ENCODE measurements around the gene HEPACAM.

DNA sequence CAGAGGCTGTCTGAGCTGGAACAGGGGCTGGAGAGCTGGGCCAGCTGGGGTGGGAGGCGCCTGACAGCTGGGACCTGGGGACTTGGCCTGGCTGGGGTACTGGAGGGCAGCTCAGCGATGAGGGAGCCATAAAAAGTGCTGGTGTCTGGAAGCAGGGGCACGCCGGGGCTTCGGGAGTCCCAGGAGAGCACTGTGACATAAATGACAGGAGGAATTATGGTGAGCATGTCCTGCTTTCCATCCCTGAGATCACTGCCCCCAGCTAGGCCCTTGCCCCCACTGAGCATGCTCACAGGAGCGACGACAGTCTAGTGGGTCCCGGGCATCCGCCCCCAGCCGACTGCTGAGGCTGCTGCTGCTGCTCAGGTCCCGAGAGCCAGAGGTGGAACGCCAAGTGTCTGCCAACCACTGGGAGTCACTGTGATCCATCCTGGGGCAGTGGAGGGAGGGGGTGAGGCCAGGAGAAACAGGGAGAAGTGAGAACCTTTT lies 44.4 kb downstream of the HEPACAM start:
- TF ChIP-seq, protein P1, sequence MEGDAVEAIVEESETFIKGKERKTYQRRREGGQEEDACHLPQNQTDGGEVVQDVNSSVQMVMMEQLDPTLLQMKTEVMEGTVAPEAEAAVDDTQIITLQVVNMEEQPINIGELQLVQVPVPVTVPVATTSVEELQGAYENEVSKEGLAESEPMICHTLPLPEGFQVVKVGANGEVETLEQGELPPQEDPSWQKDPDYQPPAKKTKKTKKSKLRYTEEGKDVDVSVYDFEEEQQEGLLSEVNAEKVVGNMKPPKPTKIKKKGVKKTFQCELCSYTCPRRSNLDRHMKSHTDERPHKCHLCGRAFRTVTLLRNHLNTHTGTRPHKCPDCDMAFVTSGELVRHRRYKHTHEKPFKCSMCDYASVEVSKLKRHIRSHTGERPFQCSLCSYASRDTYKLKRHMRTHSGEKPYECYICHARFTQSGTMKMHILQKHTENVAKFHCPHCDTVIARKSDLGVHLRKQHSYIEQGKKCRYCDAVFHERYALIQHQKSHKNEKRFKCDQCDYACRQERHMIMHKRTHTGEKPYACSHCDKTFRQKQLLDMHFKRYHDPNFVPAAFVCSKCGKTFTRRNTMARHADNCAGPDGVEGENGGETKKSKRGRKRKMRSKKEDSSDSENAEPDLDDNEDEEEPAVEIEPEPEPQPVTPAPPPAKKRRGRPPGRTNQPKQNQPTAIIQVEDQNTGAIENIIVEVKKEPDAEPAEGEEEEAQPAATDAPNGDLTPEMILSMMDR (conservative IDR thresholded peaks at IDR 0.05; ENCODE audit: low read depth, low read length) = no peak
- TF ChIP-seq EZH2 (IDR thresholded peaks at IDR 0.05; ENCODE audit: borderline replicate concordance, low read depth, low read length, poor library complexity, severe bottlenecking) = no peak
